Activated T-helper 2 cell treated with anti-CD3 and anti-CD28 coated beads, Interferon-gamma antibody, Interleukin-2, Interleukin-4, amounts not matched to agents 10 μg/mL and 5 μg/mL and 100 μg/mL, durations not matched to agents 14 hours and 24 hours and 36 hours (primary cell): Measurements from ENCODE around the gene CWH43. TPM values are rescaled to one million over a fixed set of nuclear protein-coding genes. Genes with fewer than 3 reads are reported as not detected.
"Not testable (repeated sequence)": the region's sequence is repeated elsewhere in the genome, so short reads cannot be mapped to it uniquely, and the experiment has no call there.

Source experiments
- DNase-seq: peaks from one replicate; pipeline ENCODE4 v3.0.0; 2021; ENCODE audit warnings: low spot score
- H3K27ac Mint-ChIP-seq: one replicate; pipeline ENCODE4 v1.8.0; 2021; ENCODE audit warnings: mixed read lengths
- H3K27me3 Mint-ChIP-seq: one replicate; pipeline ENCODE4 v1.8.0; 2021; ENCODE audit warnings: low read depth, mixed read lengths
- H3K36me3 Mint-ChIP-seq: one replicate; pipeline ENCODE4 v1.8.0; 2021; ENCODE audit warnings: low read depth, mixed read lengths
- H3K4me1 Mint-ChIP-seq: one replicate; pipeline ENCODE4 v1.8.0; 2021; ENCODE audit warnings: low read depth, mixed read lengths
- H3K4me3 Mint-ChIP-seq: one replicate; pipeline ENCODE4 v1.8.0; 2021; ENCODE audit warnings: low read depth, mild to moderate bottlenecking, moderate library complexity, mixed read lengths
- H3K9me3 Mint-ChIP-seq: one replicate; pipeline ENCODE4 v1.8.0; 2021; ENCODE audit warnings: mixed read lengths
- intact Hi-C: fragments of 100-400 bp; cut with micrococcal nuclease; formaldehyde crosslinking; loops from one replicate; pipeline ENCODE4 v1.15.1; 2023
- total RNA-seq: library from RNA; stranded (reverse); gene quantifications from 2 replicates; pipeline ENCODE4 v1.2.3, GENCODE V29; 2022

Gene CWH43
- total RNA-seq, 1 donor from 2014 or later, result not detected

GRCh38 chr4:49072196-49072595, 86.1 kb downstream of the CWH43 start:
- H3K36me3 Mint-ChIP-seq, H3K4me3 Mint-ChIP-seq, H3K27me3 Mint-ChIP-seq, H3K4me1 Mint-ChIP-seq, DNase-seq, intact Hi-C loops, H3K27ac Mint-ChIP-seq: not testable (repeated sequence)
- peaks cover 40% of the 10 kb centered on the region for H3K9me3 Mint-ChIP-seq

- H3K27ac Mint-ChIP-seq, intact Hi-C loops, H3K4me1 Mint-ChIP-seq, H3K27me3 Mint-ChIP-seq, DNase-seq, H3K4me3 Mint-ChIP-seq: not testable (repeated sequence)
- Mint-ChIP-seq H3K36me3 (peaks cover 28% of the 10 kb centered on the region), H3K9me3 (peaks cover 36% of the 10 kb centered on the region)
These were observed 105.8 kb downstream of the CWH43 start for GRCh38 chr4:49091883-49092282.

DNA sequence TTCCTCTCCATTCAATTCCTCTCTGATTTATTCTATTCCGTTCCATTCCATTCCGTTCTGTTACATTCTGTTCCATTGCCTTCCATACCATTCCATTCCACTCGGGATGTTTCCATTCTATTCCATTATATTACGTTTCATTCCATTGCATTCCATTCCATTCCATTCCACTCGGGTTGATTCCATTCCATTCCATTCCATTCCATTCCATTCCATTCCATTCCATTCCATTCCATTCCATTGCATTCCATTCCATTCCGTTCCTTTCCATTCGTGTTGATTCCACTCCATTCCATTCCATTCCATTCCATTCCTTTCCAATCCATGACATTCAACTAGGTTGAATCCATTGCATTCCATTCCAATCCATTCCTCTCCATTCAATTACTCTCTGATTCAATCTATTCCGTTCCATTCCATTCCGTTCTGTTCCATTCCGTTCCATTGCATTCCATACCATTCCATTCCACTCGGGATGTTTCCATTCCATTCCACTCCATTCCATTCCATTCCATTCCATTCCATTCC, 106.6 kb downstream of the CWH43 start:
- H3K4me1 Mint-ChIP-seq, H3K27ac Mint-ChIP-seq, intact Hi-C loops, H3K27me3 Mint-ChIP-seq, DNase-seq, H3K4me3 Mint-ChIP-seq: not testable (repeated sequence)
- peaks cover 44% of the 10 kb centered on the region for H3K9me3 Mint-ChIP-seq
- H3K36me3 Mint-ChIP-seq, result peaks cover 36% of the 10 kb centered on the region

DNA sequence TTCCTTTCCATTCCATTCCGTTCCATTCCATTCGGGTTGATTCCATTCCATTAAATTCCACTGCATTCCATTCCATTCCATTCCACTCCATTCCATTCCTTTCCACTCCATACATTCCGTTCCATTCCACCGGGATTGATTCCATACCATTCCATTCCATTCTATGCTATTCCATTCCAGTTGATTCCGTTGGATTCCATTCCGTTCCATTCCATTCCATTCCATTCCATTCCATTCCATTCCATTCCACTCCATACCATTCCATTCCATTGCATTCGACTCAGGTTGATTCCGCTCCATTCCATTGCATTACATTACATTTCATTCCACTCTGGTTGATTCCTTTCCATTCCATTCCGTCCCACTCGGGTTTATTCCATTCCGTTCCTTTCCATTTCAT, 110.1 kb downstream of the CWH43 start:
- intact Hi-C loops, H3K4me1 Mint-ChIP-seq, H3K27me3 Mint-ChIP-seq, H3K27ac Mint-ChIP-seq, H3K4me3 Mint-ChIP-seq, DNase-seq: not testable (repeated sequence)
- Mint-ChIP-seq H3K36me3 (peaks cover 60% of the 10 kb centered on the region), H3K9me3 (peaks cover 72% of the 10 kb centered on the region)

- DNase-seq, H3K4me3 Mint-ChIP-seq, H3K4me1 Mint-ChIP-seq, H3K27me3 Mint-ChIP-seq, intact Hi-C loops, H3K27ac Mint-ChIP-seq: not testable (repeated sequence)
- peaks cover 72% of the 10 kb centered on the region for H3K9me3 Mint-ChIP-seq
- peaks cover 60% of the 10 kb centered on the region for H3K36me3 Mint-ChIP-seq
These were observed 110.6 kb downstream of the CWH43 start for GRCh38 chr4:49096627-49097026.

- DNase-seq, H3K4me1 Mint-ChIP-seq, intact Hi-C loops, H3K27ac Mint-ChIP-seq, H3K4me3 Mint-ChIP-seq, H3K27me3 Mint-ChIP-seq: not testable (repeated sequence)
- Mint-ChIP-seq H3K9me3 (peaks cover 67% of the 10 kb centered on the region), H3K36me3 (peaks cover 55% of the 10 kb centered on the region)
These were observed 111.0 kb downstream of the CWH43 start for GRCh38 chr4:49097071-49097470.

GRCh38 chr4:49097505-49097904, 111.4 kb downstream of the CWH43 start:
- H3K4me1 Mint-ChIP-seq, H3K27me3 Mint-ChIP-seq, intact Hi-C loops, H3K27ac Mint-ChIP-seq, DNase-seq, H3K4me3 Mint-ChIP-seq: not testable (repeated sequence)
- peaks cover 67% of the 10 kb centered on the region for H3K9me3 Mint-ChIP-seq
- H3K36me3 Mint-ChIP-seq, result peaks cover 55% of the 10 kb centered on the region

DNA sequence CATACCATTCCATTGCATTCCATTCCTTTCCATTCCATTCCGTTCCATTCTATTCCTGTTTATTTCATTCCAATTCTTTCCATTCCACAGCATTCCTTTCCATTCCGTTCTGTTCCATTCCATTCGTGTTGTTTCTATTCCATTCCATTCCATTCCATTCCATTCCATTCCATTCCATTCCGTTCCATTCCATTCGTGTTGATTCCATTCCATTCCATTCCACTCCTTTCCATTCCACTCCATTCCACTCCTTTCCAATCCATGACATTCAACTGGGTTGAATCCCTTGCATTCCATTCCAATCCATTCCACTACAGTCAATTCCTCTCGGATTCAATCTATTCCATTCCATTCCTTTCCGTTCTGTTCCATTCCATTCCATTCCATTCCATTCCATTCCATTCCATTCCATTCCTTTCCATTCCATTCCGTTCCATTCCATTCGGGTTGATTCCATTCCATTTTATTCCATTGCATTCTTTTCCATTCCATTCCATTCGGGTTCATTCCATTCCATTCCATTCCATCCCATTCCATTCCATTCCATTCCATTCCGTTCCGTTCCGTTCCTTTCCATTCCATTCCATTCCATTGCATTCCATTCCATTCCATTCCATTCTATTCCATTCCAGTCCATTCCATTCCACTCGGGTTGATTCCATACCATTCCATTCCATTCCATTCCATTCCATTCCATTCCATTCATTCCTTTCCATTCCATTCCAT, 112.1 kb downstream of the CWH43 start:
- H3K27me3 Mint-ChIP-seq, H3K4me1 Mint-ChIP-seq, intact Hi-C loops, H3K4me3 Mint-ChIP-seq, H3K27ac Mint-ChIP-seq, DNase-seq: not testable (repeated sequence)
- peaks cover 57% of the 10 kb centered on the region for H3K36me3 Mint-ChIP-seq
- peaks cover 68% of the 10 kb centered on the region for H3K9me3 Mint-ChIP-seq

GRCh38 chr4:49099831-49100444, 113.9 kb downstream of the CWH43 start:
- DNase-seq, H3K27ac Mint-ChIP-seq, H3K4me1 Mint-ChIP-seq, H3K4me3 Mint-ChIP-seq, H3K27me3 Mint-ChIP-seq, intact Hi-C loops: not testable (repeated sequence)
- peaks cover 82% of the 10 kb centered on the region for H3K9me3 Mint-ChIP-seq
- peaks cover 73% of the 10 kb centered on the region for H3K36me3 Mint-ChIP-seq

- intact Hi-C loops, DNase-seq, H3K4me3 Mint-ChIP-seq, H3K27me3 Mint-ChIP-seq, H3K27ac Mint-ChIP-seq, H3K4me1 Mint-ChIP-seq: not testable (repeated sequence)
- H3K36me3 Mint-ChIP-seq, result peaks cover 75% of the 10 kb centered on the region
- H3K9me3 Mint-ChIP-seq, result peaks cover 88% of the 10 kb centered on the region
These were observed 116.3 kb downstream of the CWH43 start for GRCh38 chr4:49102344-49102898.

GRCh38 chr4:49103436-49104136, 117.5 kb downstream of the CWH43 start:
- intact Hi-C loops, H3K4me3 Mint-ChIP-seq, H3K27me3 Mint-ChIP-seq, DNase-seq, H3K4me1 Mint-ChIP-seq, H3K27ac Mint-ChIP-seq: not testable (repeated sequence)
- H3K36me3 Mint-ChIP-seq, result peaks cover 73% of the 10 kb centered on the region
- H3K9me3 Mint-ChIP-seq, result peaks cover 88% of the 10 kb centered on the region

DNA sequence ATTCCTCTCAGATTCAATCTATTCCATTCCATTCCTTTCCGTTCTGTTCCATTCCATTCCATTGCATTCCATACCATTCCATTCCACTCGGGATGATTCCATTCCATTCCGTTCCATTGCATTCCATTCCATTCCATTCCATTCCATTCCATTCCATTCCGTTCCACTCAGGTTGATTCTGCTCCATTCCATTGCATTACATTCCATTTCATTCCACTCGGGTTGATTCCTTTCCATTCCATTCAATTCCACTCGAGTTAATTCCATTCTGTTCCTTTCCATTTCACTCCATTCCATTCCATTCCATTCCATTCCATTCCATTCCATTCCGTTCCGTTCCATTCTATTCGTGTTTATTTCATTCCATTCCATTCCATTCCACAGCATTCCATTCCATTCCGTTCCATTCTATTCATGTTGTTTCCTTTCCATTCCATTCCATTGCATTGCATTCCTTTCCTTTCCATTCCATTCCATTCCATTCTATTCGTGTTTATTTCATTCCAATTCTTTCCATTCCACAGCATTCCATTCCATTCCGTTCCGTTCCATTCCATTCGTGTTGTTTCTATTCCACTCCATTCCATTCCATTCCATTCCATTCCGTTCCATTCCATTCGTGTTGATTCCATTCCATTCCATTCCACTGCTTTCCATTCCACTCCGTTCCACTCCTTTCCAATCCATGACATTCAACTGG, 118.3 kb downstream of the CWH43 start:
- H3K4me3 Mint-ChIP-seq, H3K4me1 Mint-ChIP-seq, DNase-seq, H3K27me3 Mint-ChIP-seq, H3K27ac Mint-ChIP-seq, intact Hi-C loops: not testable (repeated sequence)
- Mint-ChIP-seq H3K9me3 (peaks cover 84% of the 10 kb centered on the region), H3K36me3 (peaks cover 68% of the 10 kb centered on the region)
